IPS DF 6.9 (cell line): Measurements from ENCODE around the gene ADGRL3.

Experiments used
- DNase-seq: peaks from one replicate; pipeline ENCODE4 v3.0.0-alpha.2; 2013; ENCODE audit warnings: low read depth, low spot score
- H3K27ac ChIP-seq: one replicate; pipeline ENCODE4 v1.5.1; 2013; ENCODE audit warnings: low read length, control low read depth
- H3K27me3 ChIP-seq: 2 replicates; pipeline ENCODE4 v1.6.1; 2013; ENCODE audit warnings: mild to moderate bottlenecking, low read length; ENCODE audit not compliant: control insufficient read depth, insufficient read depth
- H3K36me3 ChIP-seq: 2 replicates; pipeline ENCODE4 v1.6.1; 2013; ENCODE audit warnings: low read length; ENCODE audit not compliant: control insufficient read depth, insufficient read depth
- H3K4me1 ChIP-seq: 2 replicates; pipeline ENCODE4 v1.6.1; 2013; ENCODE audit warnings: low read length; ENCODE audit not compliant: control insufficient read depth, insufficient read depth
- H3K4me3 ChIP-seq: 2 replicates; pipeline ENCODE4 v1.5.1; 2013; ENCODE audit warnings: mild to moderate bottlenecking, low read length
- H3K9me3 ChIP-seq: 2 replicates; pipeline ENCODE4 v1.6.1; 2013; ENCODE audit warnings: low read length, inconsistent platforms; ENCODE audit not compliant: control insufficient read depth, insufficient read depth
- WGBS: extraction: QIAGEN DNeasy Blood & Tissue Kit; methylation state at CpG from one replicate; pipeline ENCODE4 v1.1.7; 2013; ENCODE audit warnings: mixed read lengths, missing lambda C conversion rate; ENCODE audit not compliant: insufficient read length, insufficient coverage; 5-methylcytosine and 5-hydroxymethylcytosine counted together

ADGRL3 gene

DNA sequence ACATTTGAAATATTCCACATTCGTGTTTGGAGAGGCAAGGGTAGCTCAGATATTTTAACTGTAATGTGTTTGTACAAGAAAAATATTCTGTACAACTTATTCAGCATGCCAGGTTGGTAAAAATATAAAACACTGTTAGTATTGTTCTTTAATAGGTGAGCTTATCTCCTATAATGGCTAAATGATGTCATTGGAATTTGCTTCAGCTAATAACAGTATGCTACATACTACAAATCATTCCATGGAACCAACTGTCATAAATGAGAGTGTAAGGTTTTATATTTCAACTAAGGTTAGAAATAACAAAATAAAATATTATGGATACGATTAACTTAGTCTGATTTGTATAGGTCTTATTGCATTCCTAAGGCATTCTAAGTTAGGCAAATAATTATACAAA, 206.6 kb downstream of the ADGRL3 start:
- WGBS, result no CpG with 5 or more reads among the region's 2 CpGs
- Histone ChIP-seq H3K36me3 (no peaks in the 10 kb centered on the region), H3K27ac (no peak overlapping the region), H3K9me3 (no peaks in the 10 kb centered on the region), H3K27me3 (no peaks in the 10 kb centered on the region), H3K4me3 (no peak overlapping the region), H3K4me1 (0 out of 2 replicates have a peak, but pooled peaks cover 1% of the 10 kb centered on the region)
- no peak for DNase-seq

DNA sequence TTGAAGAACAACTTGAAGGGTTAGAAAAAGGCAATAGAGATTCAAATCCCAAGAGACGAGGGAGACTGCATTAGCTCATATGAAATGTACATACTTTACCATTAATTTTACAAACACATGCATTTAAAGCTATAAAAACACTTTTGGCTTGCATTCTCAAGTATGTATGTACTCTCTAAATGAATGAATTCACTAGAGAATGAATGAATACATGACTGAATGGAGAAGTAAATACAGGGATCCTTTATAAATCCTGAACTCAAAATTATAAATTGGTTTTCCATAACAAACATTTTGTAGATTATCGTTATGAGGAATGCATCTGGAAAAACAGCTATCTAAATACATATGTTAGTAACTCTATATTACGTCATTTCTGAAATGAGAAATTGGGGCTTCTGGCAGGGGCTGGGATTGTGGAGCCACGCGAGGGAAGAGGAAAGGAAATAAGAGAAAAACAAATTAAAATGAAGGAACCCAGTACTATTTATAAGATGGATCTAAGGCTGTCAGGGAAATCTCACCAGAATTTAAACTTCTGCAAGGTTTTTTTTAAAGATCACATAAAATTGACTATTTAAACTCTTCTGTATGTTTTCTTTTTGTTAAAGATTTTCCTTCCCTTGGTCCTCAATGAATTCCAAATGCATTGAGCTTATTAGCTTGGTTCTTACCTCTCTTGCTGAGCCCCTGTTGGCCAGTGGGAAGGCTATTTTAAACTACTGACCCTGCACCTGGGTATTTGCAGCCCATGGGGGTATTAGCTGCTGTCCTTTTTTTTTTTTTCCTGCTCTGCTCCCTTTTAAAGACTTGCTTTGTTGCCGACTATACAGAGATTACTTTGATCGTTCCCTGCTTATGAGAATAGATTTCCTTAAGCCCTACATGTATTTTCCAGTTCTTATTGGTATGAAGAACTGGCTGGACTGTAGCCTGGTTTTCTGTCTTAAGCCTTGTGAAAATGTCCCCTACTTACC, 207.8 kb downstream of the ADGRL3 start:
- Histone ChIP-seq H3K36me3 (no peaks in the 10 kb centered on the region), H3K9me3 (no peaks in the 10 kb centered on the region), H3K27ac (no peak overlapping the region), H3K4me3 (no peak overlapping the region), H3K4me1 (0 out of 2 replicates have a peak, but pooled peaks cover 1% of the 10 kb centered on the region), H3K27me3 (no peaks in the 10 kb centered on the region)
- DNase-seq, result no peak
- WGBS, result no CpG with 5 or more reads among the region's 7 CpGs

DNA sequence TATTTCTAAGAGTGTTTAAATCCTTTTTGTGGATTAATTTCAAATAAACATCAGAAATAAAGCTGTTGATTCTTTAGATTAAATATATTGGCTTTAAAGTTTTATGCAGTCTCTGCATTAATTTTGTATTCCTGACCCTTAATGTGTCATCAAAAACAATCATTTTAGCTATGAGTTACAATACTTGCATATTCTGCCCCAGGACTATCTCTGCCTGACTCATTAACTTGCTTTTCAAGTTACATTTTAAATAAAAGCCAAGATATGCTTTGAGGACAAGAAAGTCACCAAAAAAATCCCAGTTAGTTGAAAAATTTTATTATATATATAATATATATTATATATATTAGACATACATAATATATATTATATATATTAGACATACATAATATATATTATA, 208.7 kb downstream of the ADGRL3 start:
- no peak for DNase-seq
- H3K9me3 ChIP-seq, result no peaks in the 10 kb centered on the region

GRCh38 chr4:61411241-61411640, 211.1 kb downstream of the ADGRL3 start:
- DNase-seq, result no peak
- H3K27ac ChIP-seq, result no peak overlapping the region
- no peaks in the 10 kb centered on the region for H3K27me3 ChIP-seq
- H3K36me3 ChIP-seq, result no peaks in the 10 kb centered on the region
- no peaks in the 10 kb centered on the region for H3K9me3 ChIP-seq
- WGBS, result no CpG with 5 or more reads among the region's 1 CpG
- H3K4me1 ChIP-seq, result 0 out of 2 replicates have a peak, but pooled peaks cover 1% of the 10 kb centered on the region
- no peak overlapping the region for H3K4me3 ChIP-seq

More for the DNA sequence above, 208.7 kb downstream of the ADGRL3 start:
- no peaks in the 10 kb centered on the region for H3K27me3 ChIP-seq
- H3K4me1 ChIP-seq, result 0 out of 2 replicates have a peak, but pooled peaks cover 1% of the 10 kb centered on the region
- H3K27ac ChIP-seq, result no peak overlapping the region
- H3K4me3 ChIP-seq, result no peak overlapping the region
- H3K36me3 ChIP-seq, result no peaks in the 10 kb centered on the region

GRCh38 chr4:61425315-61425714, 225.2 kb downstream of the ADGRL3 start:
- DNase-seq, result no peak
- H3K9me3 ChIP-seq, result no peaks in the 10 kb centered on the region
- H3K36me3 ChIP-seq, result no peaks in the 10 kb centered on the region; the same call in 1 of the 2 replicates
- H3K27me3 ChIP-seq, result no peaks in the 10 kb centered on the region
- H3K4me1 ChIP-seq, result no peaks in the 10 kb centered on the region
- no CpG with 5 or more reads among the region's 4 CpGs for WGBS
- no peak overlapping the region for H3K27ac ChIP-seq
- no peak overlapping the region for H3K4me3 ChIP-seq

GRCh38 chr4:61426229-61426628, 226.1 kb downstream of the ADGRL3 start:
- no peak for DNase-seq
- no peak overlapping the region for H3K4me3 ChIP-seq
- no peaks in the 10 kb centered on the region for H3K9me3 ChIP-seq
- no peaks in the 10 kb centered on the region; the same call in 1 of the 2 replicates for H3K36me3 ChIP-seq
- no CpG with 5 or more reads among the region's 5 CpGs for WGBS
- no peak overlapping the region for H3K27ac ChIP-seq
- H3K4me1 ChIP-seq, result no peaks in the 10 kb centered on the region
- no peaks in the 10 kb centered on the region for H3K27me3 ChIP-seq

- H3K4me3 ChIP-seq, result no peak overlapping the region
- no peak for DNase-seq
- H3K4me1 ChIP-seq, result no peaks in the 10 kb centered on the region
- no peaks in the 10 kb centered on the region for H3K9me3 ChIP-seq
- no peak overlapping the region for H3K27ac ChIP-seq
- no peaks in the 10 kb centered on the region for H3K27me3 ChIP-seq
- WGBS, result no CpG with 5 or more reads among the region's 11 CpGs
- H3K36me3 ChIP-seq, result no peaks in the 10 kb centered on the region; the same call in 1 of the 2 replicates
These were observed 227.1 kb downstream of the ADGRL3 start for GRCh38 chr4:61427099-61427817.

DNA sequence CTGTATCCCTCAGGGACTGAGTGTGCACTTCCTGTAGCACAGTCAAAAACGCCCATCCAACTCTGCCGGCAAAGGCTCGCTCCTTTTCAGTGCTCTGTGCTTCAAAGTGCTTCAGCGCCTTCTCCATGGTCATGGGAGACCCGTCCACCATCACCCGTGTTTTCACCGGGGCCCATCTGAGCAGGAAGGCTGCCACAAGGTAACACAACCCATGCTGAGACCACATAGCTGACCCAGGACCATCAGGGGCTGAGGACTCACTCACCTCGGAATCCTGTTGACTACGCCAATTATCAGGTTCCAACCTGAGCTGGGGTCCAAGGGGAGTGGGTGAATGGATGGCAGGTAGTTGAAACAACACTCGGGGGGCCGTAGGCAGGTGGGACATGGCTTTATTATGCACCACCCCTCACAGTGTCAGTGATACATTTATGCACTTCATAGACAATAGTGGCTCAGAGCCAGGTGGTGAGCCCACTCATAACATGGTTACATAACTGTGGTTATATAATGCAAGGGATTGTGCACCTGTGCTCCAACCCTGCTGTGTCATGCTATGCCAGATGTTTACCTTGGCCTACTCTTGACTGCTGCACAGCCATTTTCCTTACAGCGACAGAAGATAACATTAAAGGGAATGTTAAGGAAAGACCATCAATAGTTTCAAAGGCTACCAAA, 227.8 kb downstream of the ADGRL3 start:
- Histone ChIP-seq H3K36me3 (no peaks in the 10 kb centered on the region; the same call in 1 of the 2 replicates), H3K4me1 (no peaks in the 10 kb centered on the region), H3K9me3 (no peaks in the 10 kb centered on the region), H3K27me3 (no peaks in the 10 kb centered on the region), H3K27ac (no peak overlapping the region), H3K4me3 (no peak overlapping the region)
- DNase-seq, result no peak
- no CpG with 5 or more reads among the region's 12 CpGs for WGBS

DNA sequence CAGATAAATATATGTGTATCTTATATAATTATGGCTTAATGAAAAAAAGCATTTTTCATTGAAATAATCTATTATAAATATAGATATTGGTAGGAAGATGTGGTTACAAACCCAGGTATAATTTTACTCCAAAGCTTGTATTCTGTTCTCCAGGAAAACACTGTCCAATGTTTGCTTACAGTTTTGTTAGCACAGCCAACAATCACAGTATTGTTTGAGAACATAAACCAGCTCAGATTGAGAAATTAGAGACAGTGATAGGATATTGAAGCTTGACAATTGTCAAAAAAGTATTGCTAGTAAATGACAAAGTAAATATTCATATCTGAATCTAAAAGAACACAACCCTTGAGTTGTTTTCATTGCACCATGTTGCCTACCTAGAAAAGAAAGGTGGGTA, 228.8 kb downstream of the ADGRL3 start:
- no peaks in the 10 kb centered on the region for H3K4me1 ChIP-seq
- H3K27me3 ChIP-seq, result no peaks in the 10 kb centered on the region
- DNase-seq, result no peak
- no peak overlapping the region for H3K27ac ChIP-seq
- H3K9me3 ChIP-seq, result no peaks in the 10 kb centered on the region
- H3K4me3 ChIP-seq, result no peak overlapping the region
- no peaks in the 10 kb centered on the region; the same call in 1 of the 2 replicates for H3K36me3 ChIP-seq

DNA sequence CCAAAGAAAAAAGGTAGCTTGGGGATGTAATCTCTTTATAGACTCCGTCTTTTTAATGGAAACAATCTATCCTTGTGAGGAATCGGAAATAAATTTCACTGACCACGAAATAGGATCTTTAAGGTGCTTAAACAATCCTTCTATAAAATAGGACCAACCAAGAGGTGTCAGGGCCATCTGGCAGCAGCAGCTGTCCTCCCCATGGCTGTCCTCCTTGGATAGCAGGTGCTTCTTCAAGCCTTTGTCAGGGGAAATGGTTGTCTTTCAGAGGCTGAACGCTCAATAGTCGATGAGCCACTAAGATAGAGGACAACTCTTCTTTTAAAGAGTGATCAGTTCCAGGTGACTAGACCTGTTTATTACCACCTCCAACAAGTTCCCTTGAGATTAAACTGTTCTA, 231.0 kb downstream of the ADGRL3 start:
- H3K4me1 ChIP-seq, result no peaks in the 10 kb centered on the region
- no CpG with 5 or more reads among the region's 5 CpGs for WGBS
- no peak overlapping the region for H3K4me3 ChIP-seq
- H3K27ac ChIP-seq, result no peak overlapping the region
- no peaks in the 10 kb centered on the region for H3K27me3 ChIP-seq
- H3K9me3 ChIP-seq, result no peaks in the 10 kb centered on the region
- no peak for DNase-seq
- no peaks in the 10 kb centered on the region for H3K36me3 ChIP-seq
